HG02759 (cell line): ENCODE data around the gene GBGT1.

Experiments used
- ATAC-seq: cut with Tn5 transposase; IDR thresholded peaks from one replicate; pipeline ENCODE4 v1.9.1; 2021; ENCODE audit warnings: mild to moderate bottlenecking, moderate library complexity; ENCODE audit not compliant: unreplicated experiment

GBGT1 gene

GRCh38 chr9:133129001-133129795, 34.5 kb downstream of the GBGT1 start:
- ATAC-seq = no peak

GRCh38 chr9:133128152-133128551, 35.6 kb downstream of the GBGT1 start:
- no peak for ATAC-seq

GRCh38 chr9:133127340-133127981, 36.3 kb downstream of the GBGT1 start:
- no peak for ATAC-seq

- no peak for ATAC-seq
Observed at GRCh38 chr9:133126697-133127339, 36.9 kb downstream of the GBGT1 start.

DNA sequence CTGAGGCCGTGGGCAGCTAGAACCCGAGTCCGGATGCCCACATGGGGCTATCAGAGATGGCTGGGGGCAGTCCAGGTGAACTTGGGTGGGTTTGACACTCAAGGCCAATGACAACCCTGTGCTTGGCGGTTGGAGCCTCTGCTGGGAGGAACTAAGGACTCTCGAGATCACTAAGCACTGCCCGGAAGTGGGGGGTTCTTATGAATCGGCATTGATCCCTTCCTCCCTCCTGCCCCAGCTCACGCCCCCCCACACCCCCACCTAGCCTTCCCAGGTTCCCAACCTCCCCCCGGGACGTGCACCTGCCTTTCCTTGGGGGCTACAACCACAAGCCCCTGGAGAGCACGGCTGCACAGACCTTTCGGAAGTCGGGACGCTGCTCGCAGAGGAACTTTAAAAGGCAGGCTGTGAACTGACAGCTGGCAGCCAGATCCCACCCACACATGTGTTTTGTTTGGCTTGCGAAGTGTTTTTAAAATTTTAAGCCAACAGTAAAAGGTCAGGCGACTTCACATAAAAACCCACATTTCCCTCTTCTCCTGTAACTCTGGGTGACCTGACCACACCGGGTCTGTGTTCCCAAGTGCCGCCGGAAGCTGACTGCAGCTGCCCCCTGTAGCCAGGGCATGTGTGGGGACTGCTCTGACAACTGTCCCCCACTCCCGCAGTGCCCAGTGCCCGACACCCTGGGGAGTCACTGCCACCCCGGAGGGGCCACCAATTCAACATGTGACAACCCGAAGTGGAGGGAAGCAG, 37.6 kb downstream of the GBGT1 start:
- peak; percentile 46 for ATAC-seq

- no peak for ATAC-seq
Observed at GRCh38 chr9:133124907-133125275, 38.8 kb downstream of the GBGT1 start.

GRCh38 chr9:133124123-133124906, 39.4 kb downstream of the GBGT1 start:
- no peak for ATAC-seq

DNA sequence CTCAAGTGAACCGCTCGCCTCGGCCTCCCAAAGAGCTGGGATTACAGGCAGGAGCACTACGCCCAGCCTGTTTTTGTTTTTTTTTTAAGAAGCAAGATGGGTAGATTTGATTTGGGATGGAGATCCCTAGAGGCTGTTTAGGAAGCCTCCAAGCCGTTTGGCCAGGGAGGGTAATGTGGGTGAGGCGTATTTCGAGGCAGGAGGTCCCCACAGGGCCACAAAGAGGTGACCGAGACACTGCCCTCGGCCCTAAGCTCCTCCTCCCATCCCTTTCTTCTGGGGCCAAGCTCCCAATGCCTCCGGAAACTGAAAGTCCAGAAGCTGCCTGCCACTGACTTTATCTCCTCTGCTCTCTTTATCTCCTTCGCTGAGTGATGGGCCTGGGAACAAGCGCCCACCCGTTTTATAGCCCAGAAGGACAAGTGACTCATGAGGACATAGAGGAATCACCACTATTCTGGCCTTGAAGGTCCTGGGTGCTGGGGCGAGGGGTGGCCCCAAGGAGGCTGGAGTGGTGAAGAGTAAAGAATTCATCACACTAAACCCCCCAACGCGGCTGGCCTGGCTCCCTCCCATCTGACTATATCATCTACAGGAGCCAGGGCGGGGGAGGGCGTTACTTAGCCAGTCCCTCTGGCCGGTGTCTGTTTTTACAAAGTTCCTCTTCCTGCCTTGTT, 40.6 kb downstream of the GBGT1 start:
- ATAC-seq = no peak

GRCh38 chr9:133122605-133122934, 41.1 kb downstream of the GBGT1 start:
- no peak for ATAC-seq

DNA sequence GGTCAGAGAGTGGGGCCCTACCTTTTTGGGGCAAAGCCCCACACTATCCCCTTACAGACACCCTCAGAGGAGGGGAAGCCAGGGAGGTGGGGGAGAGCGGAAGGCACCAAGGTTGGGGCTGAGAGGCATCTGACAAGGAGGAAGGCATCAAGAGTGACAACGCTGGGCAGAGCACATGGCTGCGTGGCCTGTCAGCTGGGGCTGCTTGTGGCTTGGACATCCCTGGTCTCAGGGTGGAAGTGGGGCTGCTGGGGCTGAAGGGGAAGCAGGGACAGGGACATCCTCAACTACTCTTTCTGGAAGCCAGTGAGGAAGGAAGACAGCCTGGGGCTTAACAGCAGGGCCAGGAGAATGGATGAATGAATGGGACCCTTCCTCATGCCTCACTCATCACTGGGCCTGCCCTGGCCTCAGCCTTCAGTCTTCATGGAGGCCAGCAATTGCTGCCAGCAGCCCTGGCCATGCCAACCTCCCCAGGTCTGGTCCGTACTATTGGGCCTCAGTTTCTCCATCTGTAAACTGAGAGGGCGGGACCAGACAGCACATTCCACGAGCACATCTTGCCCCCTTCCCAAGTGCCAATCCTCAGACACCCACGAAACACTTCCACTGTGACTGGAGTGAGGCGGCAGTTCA, 41.7 kb downstream of the GBGT1 start:
- ATAC-seq = no peak

GRCh38 chr9:133121198-133121914, 42.4 kb downstream of the GBGT1 start, which contains the start of gene RALGDS:
Gene RALGDS (minus strand): TSS chr9:133121240. CDS start chr9:133121154, 86 bp downstream.
- ATAC-seq = peak; percentile 63

DNA sequence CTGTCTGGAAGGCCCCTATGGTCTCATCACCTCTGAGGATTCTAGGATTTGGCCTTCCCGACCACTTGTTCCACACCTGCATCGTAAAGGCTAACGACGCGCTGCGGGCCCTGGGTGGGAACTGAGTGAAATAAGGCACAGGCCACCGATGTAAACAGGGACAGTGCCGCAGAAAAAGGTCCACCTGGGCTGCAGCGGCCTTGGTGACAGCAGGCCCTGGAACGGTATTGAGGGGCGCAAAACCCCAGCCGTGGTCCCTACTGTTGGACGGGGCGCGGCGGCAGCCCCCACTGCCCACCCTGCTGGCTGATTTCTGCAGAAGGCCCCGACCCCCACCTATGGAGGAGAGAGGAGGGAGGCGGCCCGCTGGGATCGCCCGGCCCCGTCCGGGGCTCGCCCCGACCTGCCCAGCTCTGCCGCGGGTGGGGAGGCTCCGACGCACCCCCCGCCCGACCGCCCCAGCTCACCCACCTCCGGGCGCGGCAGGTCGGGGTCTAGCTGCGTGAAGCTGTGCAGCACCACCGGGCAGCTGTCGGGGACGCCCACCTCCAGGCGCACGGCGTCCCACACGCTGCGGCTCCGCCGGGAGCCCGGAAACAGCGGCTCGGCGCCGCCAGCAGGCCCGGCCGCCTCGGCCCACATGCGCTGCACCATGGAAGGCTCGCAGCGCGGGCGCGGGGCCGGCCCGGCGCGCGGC, 43.1 kb downstream of the GBGT1 start:
- ATAC-seq = no peak

- no peak for ATAC-seq
Observed at GRCh38 chr9:133119846-133120500, 43.7 kb downstream of the GBGT1 start.

DNA sequence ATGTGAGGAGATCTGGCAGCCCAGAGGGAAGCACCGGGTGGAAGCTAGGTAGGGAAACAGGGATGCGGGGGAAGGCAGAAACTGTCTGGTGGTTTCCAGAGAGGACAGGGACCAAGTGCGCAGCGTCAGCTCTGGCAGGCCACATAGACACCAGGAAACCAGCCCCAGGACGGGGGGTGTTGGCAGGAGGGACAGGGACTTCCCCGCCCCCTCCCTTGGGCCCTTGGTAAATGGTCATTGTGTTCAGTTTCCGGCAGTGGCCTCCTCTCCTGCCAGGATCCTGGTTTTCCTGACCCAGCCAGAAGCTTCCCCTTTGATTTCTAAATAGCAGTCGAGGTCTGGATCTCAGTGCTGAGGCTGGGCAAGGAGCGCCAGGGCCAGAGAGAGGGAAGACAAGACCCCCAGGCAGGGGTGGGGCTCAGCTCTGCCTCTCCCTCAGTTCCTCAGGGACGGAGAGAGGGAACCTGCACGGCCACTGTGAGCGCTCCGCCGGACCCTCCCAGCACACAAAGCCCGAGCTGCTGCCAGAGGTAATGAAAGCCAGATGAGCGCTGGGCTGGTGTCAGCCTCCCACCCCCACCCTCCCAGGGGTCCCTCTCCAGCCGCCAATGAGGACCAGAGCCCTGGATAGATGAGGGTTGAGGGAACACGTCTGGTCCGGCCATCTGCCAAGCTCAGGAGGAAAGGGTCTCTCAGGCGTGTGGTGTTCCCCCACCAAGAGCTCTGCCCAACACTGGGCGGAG, 44.4 kb downstream of the GBGT1 start:
- ATAC-seq = no peak

DNA sequence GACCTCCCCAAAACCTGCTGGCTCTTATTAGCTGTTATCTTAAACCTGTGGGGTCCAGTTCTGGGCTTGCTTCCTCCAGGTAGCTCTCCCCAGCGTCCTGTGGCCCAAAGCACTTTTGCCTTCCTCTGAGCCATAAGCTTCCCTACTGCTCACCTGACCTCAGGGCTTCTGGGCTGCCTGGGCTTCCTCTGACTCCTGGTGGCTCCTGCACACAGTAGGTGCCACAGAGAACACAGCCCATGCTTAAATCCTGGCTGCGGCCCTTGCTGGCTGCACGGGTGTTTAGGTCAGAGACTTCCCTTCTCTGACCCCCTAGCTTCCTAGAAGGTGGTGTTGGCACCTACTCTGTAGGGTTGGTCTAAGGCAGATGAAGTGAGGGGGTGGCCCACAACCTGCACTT, 45.1 kb downstream of the GBGT1 start:
- no peak for ATAC-seq

DNA sequence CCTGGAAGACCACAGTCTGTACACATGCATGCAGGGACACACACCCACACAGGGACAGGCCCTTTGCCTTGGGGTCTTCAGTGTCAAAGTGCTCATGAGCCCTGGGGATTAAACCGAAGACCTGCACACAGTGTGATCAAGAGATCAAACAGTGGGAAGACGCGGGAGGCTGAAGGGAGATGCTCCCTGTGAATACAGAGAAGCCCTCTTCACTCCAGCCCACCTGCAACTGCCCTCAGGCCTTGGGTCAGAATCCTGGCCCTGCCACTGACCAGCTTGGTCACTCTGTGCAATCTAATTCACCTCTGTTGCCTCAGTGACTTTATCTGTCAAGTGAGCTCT, 45.6 kb downstream of the GBGT1 start:
- ATAC-seq = no peak
